Suprapubic skin (tissue), 3 donors: ENCODE results near the gene ATXN7L3.

Experiments
- CTCF ChIP-seq, 2 donors: fragments of 200-600 bp in 1 of 2; fragments of 450-650 bp in 1 of 2; sonication (generic) in 1 of 2; IDR thresholded peaks; one replicate each; pipeline ENCODE4 v1.5.1; 2016 to 2019; ENCODE audit warnings: antibody characterized with exemption in 2 of 2, mild to moderate bottlenecking in 1 of 2, moderate library complexity in 1 of 2
- POLR2AphosphoS5 ChIP-seq, 3 donors: sonication (generic); formaldehyde crosslinking; IDR thresholded peaks; one replicate each; pipeline ENCODE4 v1.6.1; 2017; ENCODE audit warnings: antibody characterized with exemption in 3 of 3

- TF ChIP-seq CTCF (IDR thresholded peaks at IDR 0.05) (no peak), POLR2AphosphoS5 (IDR thresholded peaks at IDR 0.05) (no peak)
Measured at GRCh38 chr17:44204441-44204882, 4.8 kb upstream of the ATXN7L3 start.
